D721Med (cell line): ENCODE data around the gene SLC13A3.

Source experiments
- DNase-seq: peaks from one replicate; pipeline ENCODE4 v3.0.0; 2011; ENCODE audit warnings: low spot score; ENCODE audit not compliant: insufficient read length
- FAIRE-seq: peaks from 2 replicates; lab custom pipeline; 2011; peaks lifted over from hg19 to GRCh38; lab: Jason Lieb, UNC
- CTCF ChIP-seq: IDR thresholded peaks from 2 replicates; pipeline ENCODE4 v1.5.1; 2012; ENCODE audit warnings: mild to moderate bottlenecking, control low read depth; ENCODE audit not compliant: insufficient read depth; ENCODE audit errors: missing control alignments

SLC13A3 gene

GRCh38 chr20:46606817-46607190, 44.5 kb downstream of the SLC13A3 start:
- TF ChIP-seq CTCF: no peak
- no peak for DNase-seq
- no peak for FAIRE-seq

GRCh38 chr20:46605978-46606816, 45.1 kb downstream of the SLC13A3 start:
- DNase-seq (no peak), FAIRE-seq (no peak)
- no peak for TF ChIP-seq CTCF

- FAIRE-seq: no peak
- no peak for DNase-seq
- TF ChIP-seq CTCF: no peak
These were observed 46.1 kb downstream of the SLC13A3 start for GRCh38 chr20:46605181-46605580.

- DNase-seq: no peak
- FAIRE-seq: no peak
- TF ChIP-seq CTCF: no peak
These were observed 46.6 kb downstream of the SLC13A3 start for GRCh38 chr20:46604551-46605133.

GRCh38 chr20:46602429-46602828, 48.8 kb downstream of the SLC13A3 start:
- no peak for TF ChIP-seq CTCF
- FAIRE-seq (no peak), DNase-seq (no peak)

- FAIRE-seq (no peak), DNase-seq (no peak)
- TF ChIP-seq CTCF: no peak
These were observed 49.6 kb downstream of the SLC13A3 start for GRCh38 chr20:46601603-46602122.

GRCh38 chr20:46600286-46600752, 50.9 kb downstream of the SLC13A3 start:
- FAIRE-seq (no peak), DNase-seq (no peak)
- no peak for TF ChIP-seq CTCF
